ENCODE data around the gene RPL15.
"Not testable (repeated sequence)": the region's sequence is repeated elsewhere in the genome, so short reads cannot be mapped to it uniquely, and the experiment has no call there.

RPL15 gene

GRCh38 chr3:23916886-23917678 lies at the start of gene RPL15, which contains the start of gene NKIRAS1:
Gene RPL15 (plus strand): TSS chr3:23917132. CDS start chr3:23917860, 728 bp downstream.
Gene NKIRAS1 (minus strand): TSS chr3:23916990. CDS start chr3:23910904, 6,086 bp downstream.
- DNase-seq, result peak; percentile 98

GRCh38 chr3:23867400-23867799 lies 49.5 kb upstream of the RPL15 start:
- no peak for DNase-seq

GRCh38 chr3:23867838-23868237 lies 49.1 kb upstream of the RPL15 start:
- DNase-seq, result no peak

- DNase-seq, result no peak
These were observed 46.8 kb upstream of the RPL15 start for GRCh38 chr3:23869977-23870662.

GRCh38 chr3:23870663-23871043 lies 46.3 kb upstream of the RPL15 start:
- not testable (repeated sequence) for DNase-seq

- not testable (repeated sequence) for DNase-seq
These were observed 45.6 kb upstream of the RPL15 start for GRCh38 chr3:23871361-23871760.

GRCh38 chr3:23872330-23872729 lies 44.6 kb upstream of the RPL15 start:
- DNase-seq, result no peak

- no peak for DNase-seq
These were observed 43.0 kb upstream of the RPL15 start for GRCh38 chr3:23873941-23874340.

GRCh38 chr3:23874359-23875112 lies 42.4 kb upstream of the RPL15 start:
- DNase-seq, result no peak

GRCh38 chr3:23875113-23875725 lies 41.7 kb upstream of the RPL15 start:
- no peak for DNase-seq

GRCh38 chr3:23876923-23877322 lies 40.0 kb upstream of the RPL15 start:
- DNase-seq, result no peak

- DNase-seq, result no peak
These were observed 39.5 kb upstream of the RPL15 start for GRCh38 chr3:23877329-23877980.

GRCh38 chr3:23879485-23879884 lies 37.4 kb upstream of the RPL15 start:
- DNase-seq, result no peak

GRCh38 chr3:23880703-23881339 lies 36.1 kb upstream of the RPL15 start:
- DNase-seq, result no peak

GRCh38 chr3:23881993-23882392 lies 34.9 kb upstream of the RPL15 start:
- DNase-seq, result not testable (repeated sequence)

GRCh38 chr3:23882487-23882918 lies 34.4 kb upstream of the RPL15 start:
- no peak for DNase-seq

- DNase-seq, result no peak
These were observed 32.5 kb upstream of the RPL15 start for GRCh38 chr3:23884481-23884880.

- no peak for DNase-seq
These were observed 31.7 kb upstream of the RPL15 start for GRCh38 chr3:23885210-23885609.

GRCh38 chr3:23886311-23886710 lies 30.6 kb upstream of the RPL15 start:
- DNase-seq, result no peak

GRCh38 chr3:23888617-23889228 lies 28.2 kb upstream of the RPL15 start:
- peak; percentile 51 for DNase-seq

- no peak for DNase-seq
These were observed 27.5 kb upstream of the RPL15 start for GRCh38 chr3:23889386-23889785.

Measured in CD4-positive, alpha-beta T cell treated with Interleukin-21 for 1 hour (primary cell).